ENCODE results near the gene ERFE. TPM values are rescaled to one million over a fixed set of nuclear protein-coding genes. Genes with fewer than 3 reads are reported as not detected.
"Not testable (repeated sequence)": the region's sequence is repeated elsewhere in the genome, so short reads cannot be mapped to it uniquely, and the experiment has no call there.

ERFE gene
- total RNA-seq, 4 donors from 2014 or later: 0.40 to 0.57 (median 0.53) TPM; not detected in 1

- H3K4me3 ChIP-seq: no peak overlapping the region
- no peak overlapping the region for H3K27ac ChIP-seq
- peaks cover 0 to 36% (median 0%) of the 10 kb centered on the region in 3 donors for H3K36me3 ChIP-seq
- peaks cover 0 to 13% of the 10 kb centered on the region in 2 donors for H3K27me3 ChIP-seq
- TF ChIP-seq POLR2A (IDR thresholded peaks at IDR 0.05) (no peak), CTCF (IDR thresholded peaks at IDR 0.05) (no peak)
- H3K9me3 ChIP-seq: no peaks in the 10 kb centered on the region
- H3K4me1 ChIP-seq: peaks cover 0 to 19% (median 4%) of the 10 kb centered on the region in 4 donors
- DNase-seq: no peak
Observed at GRCh38 chr2:238167761-238168160, 9.0 kb downstream of the ERFE start.

- peaks cover 0 to 18% (median 4%) of the 10 kb centered on the region in 4 donors for H3K4me1 ChIP-seq
- TF ChIP-seq CTCF (IDR thresholded peaks at IDR 0.05): no peak
- peaks cover 0 to 6% of the 10 kb centered on the region in 2 donors for H3K27me3 ChIP-seq
- peaks cover 0 to 43% (median 0%) of the 10 kb centered on the region in 3 donors for H3K36me3 ChIP-seq
- H3K4me3 ChIP-seq: no peak overlapping the region
- H3K27ac ChIP-seq: peak overlapping the region in 2 of 4 donors; percentile 7 to 65
- DNase-seq: peak in 1 of 3 donors; percentile 40
- no peaks in the 10 kb centered on the region for H3K9me3 ChIP-seq
Observed at GRCh38 chr2:238168196-238169047, 9.7 kb downstream of the ERFE start.

- peak in 1 of 3 donors; percentile 34 for DNase-seq
- Histone ChIP-seq H3K9me3 (no peaks in the 10 kb centered on the region), H3K27me3 (peaks cover 0 to 1% of the 10 kb centered on the region in 2 donors), H3K36me3 (peaks cover 0 to 49% (median 0%) of the 10 kb centered on the region in 3 donors), H3K4me3 (no peak overlapping the region), H3K4me1 (peaks cover 0 to 10% (median under 1%) of the 10 kb centered on the region in 4 donors), H3K27ac (peak overlapping the region in 2 of 4 donors; percentile 53 to 65)
- TF ChIP-seq POLR2A (IDR thresholded peaks at IDR 0.05) (no peak), CTCF (IDR thresholded peaks at IDR 0.05) (no peak)
Observed at GRCh38 chr2:238169048-238169707, 10.4 kb downstream of the ERFE start.

- H3K4me1 ChIP-seq: peaks cover 0 to 8% (median 0%) of the 10 kb centered on the region in 4 donors
- H3K4me3 ChIP-seq: no peak overlapping the region
- no peak for TF ChIP-seq CTCF (IDR thresholded peaks at IDR 0.05)
- no peak for DNase-seq
- no peaks in the 10 kb centered on the region for H3K27me3 ChIP-seq
- H3K9me3 ChIP-seq: no peaks in the 10 kb centered on the region
- H3K27ac ChIP-seq: peak overlapping the region in 3 of 4 donors; percentile 25 to 65 (median 53)
- peaks cover 0 to 55% (median 0%) of the 10 kb centered on the region in 3 donors for H3K36me3 ChIP-seq
Observed at GRCh38 chr2:238169708-238170251, 11.0 kb downstream of the ERFE start.

GRCh38 chr2:238170386-238171071 is 11.8 kb downstream of the ERFE start:
- Histone ChIP-seq H3K27ac (peak overlapping the region in 3 of 4 donors; percentile 25 to 65 (median 35)), H3K4me1 (peaks cover 0 to 8% (median 0%) of the 10 kb centered on the region in 4 donors), H3K4me3 (no peak overlapping the region), H3K27me3 (no peaks in the 10 kb centered on the region), H3K9me3 (no peaks in the 10 kb centered on the region), H3K36me3 (peaks cover 0 to 55% (median 0%) of the 10 kb centered on the region in 3 donors)
- no peak for DNase-seq
- TF ChIP-seq CTCF (IDR thresholded peaks at IDR 0.05): no peak
- no peak for TF ChIP-seq POLR2A (IDR thresholded peaks at IDR 0.05)

- H3K4me3 ChIP-seq, DNase-seq, H3K4me1 ChIP-seq, H3K9me3 ChIP-seq, H3K27ac ChIP-seq, H3K27me3 ChIP-seq: not testable (repeated sequence)
- peaks cover 0 to 55% (median 0%) of the 10 kb centered on the region in 3 donors for H3K36me3 ChIP-seq
Observed at GRCh38 chr2:238171072-238171431, 12.3 kb downstream of the ERFE start.
